DOHH2 (cell line): Measurements from ENCODE around the gene MAP3K1.

Experiments used
- H3F3A ChIP-seq: fragments of 200-600 bp; sonication (generic), shearing (Covaris generic); 2 replicates; pipeline ENCODE4 v1.6.0; 2016; ENCODE audit warnings: antibody characterized with exemption, mild to moderate bottlenecking; ENCODE audit not compliant: control insufficient read depth, insufficient read depth
- H3K27ac ChIP-seq: fragments of 200-600 bp; sonication (generic); 2 replicates; pipeline ENCODE4 v1.5.1; 2014; ENCODE audit warnings: low read depth, mild to moderate bottlenecking, low read length, moderate library complexity
- H3K27me3 ChIP-seq: fragments of 200-600 bp; sonication (generic); 2 replicates; pipeline ENCODE4 v1.6.1; 2014; ENCODE audit warnings: mild to moderate bottlenecking, low read length, mixed read lengths; ENCODE audit not compliant: control insufficient read depth
- H3K36me3 ChIP-seq: fragments of 200-600 bp; sonication (generic); 2 replicates; pipeline ENCODE4 v1.6.1; 2014; ENCODE audit warnings: mild to moderate bottlenecking, low read length, moderate library complexity, mixed read lengths; ENCODE audit not compliant: control insufficient read depth
- H3K4me1 ChIP-seq: fragments of 200-600 bp; sonication (generic); 2 replicates; pipeline ENCODE4 v1.6.1; 2014; ENCODE audit warnings: mild to moderate bottlenecking, low read length, mixed read lengths; ENCODE audit not compliant: control insufficient read depth
- H3K4me2 ChIP-seq: fragments of 200-600 bp; sonication (generic); 2 replicates; pipeline ENCODE4 v1.6.0; 2014; ENCODE audit warnings: mild to moderate bottlenecking, low read length, moderate library complexity
- H3K4me3 ChIP-seq: fragments of 200-600 bp; sonication (generic); 2 replicates; pipeline ENCODE4 v1.5.1; 2014; ENCODE audit warnings: mild to moderate bottlenecking, low read length, mixed read lengths
- H3K79me2 ChIP-seq: fragments of 200-600 bp; sonication (generic); 2 replicates; pipeline ENCODE4 v1.6.1; 2014; ENCODE audit warnings: mild to moderate bottlenecking, low read length, mixed read lengths; ENCODE audit not compliant: control insufficient read depth
- H3K9me2 ChIP-seq: fragments of 200-600 bp; sonication (generic); replicated peaks from 2 replicates; pipeline ENCODE4 v1.6.1; 2014; ENCODE audit warnings: mild to moderate bottlenecking, low read length, mixed read lengths; ENCODE audit not compliant: control insufficient read depth
- H3K9me3 ChIP-seq: fragments of 200-600 bp; sonication (generic); 2 replicates; pipeline ENCODE4 v1.6.1; 2014; ENCODE audit warnings: antibody characterized with exemption, low read length, mixed read lengths; ENCODE audit not compliant: control insufficient read depth, insufficient read depth
- H4K20me1 ChIP-seq: fragments of 200-600 bp; sonication (generic); 2 replicates; pipeline ENCODE4 v1.6.0; 2014; ENCODE audit warnings: low read depth, mild to moderate bottlenecking, antibody characterized with exemption, low read length, moderate library complexity; ENCODE audit not compliant: control insufficient read depth, insufficient read depth
- EZH2phosphoT487 ChIP-seq: fragments of 200-600 bp; sonication (generic); IDR thresholded peaks from 2 replicates; pipeline ENCODE4 v1.6.1; 2017; ENCODE audit warnings: borderline replicate concordance, mild to moderate bottlenecking, antibody characterized with exemption, low read length, moderate library complexity, mixed read lengths
- TF ChIP-seq, protein P1 (sequence below): fragments of 200-600 bp; sonication (generic); IDR thresholded peaks from one replicate; pipeline ENCODE4 v1.5.1; 2014; ENCODE audit warnings: antibody characterized with exemption, mild to moderate bottlenecking, low read depth, low read length; ENCODE audit not compliant: poor library complexity, severe bottlenecking

The MAP3K1 gene

DNA sequence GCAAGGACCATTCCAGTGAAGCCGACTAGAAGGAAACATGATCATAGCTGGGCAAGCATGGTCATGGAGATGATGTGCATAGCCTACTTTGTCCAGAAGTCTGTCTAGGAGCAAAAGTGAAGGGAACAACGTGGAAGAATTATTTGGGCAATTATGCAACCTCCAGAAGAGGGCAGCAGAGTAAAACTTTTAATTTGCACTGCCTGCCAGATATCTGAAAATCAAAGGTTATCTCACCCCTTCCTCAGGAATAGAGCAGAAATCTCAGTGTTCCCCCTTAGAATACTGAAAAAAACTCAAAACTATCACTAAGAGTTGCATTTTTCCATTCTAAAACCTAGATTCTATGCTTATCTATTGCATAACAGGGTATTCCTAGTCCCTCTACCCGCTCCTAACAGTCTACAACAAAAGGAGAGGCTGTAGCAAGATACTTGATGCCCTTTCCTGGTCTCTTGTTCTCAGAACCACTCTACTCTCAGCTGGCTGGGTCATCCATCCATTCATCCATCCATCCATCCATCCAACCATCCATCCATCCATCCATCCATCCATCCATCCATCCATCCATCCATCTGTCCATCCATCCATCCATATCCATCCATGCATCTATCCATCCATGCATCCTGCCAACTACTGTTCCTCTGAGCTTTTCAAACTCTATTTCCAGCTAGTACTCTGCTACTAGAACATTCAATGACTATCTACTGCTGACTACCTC lies 85.7 kb downstream of the MAP3K1 start:
- H3K79me2 ChIP-seq, result no peaks in the 10 kb centered on the region

DNA sequence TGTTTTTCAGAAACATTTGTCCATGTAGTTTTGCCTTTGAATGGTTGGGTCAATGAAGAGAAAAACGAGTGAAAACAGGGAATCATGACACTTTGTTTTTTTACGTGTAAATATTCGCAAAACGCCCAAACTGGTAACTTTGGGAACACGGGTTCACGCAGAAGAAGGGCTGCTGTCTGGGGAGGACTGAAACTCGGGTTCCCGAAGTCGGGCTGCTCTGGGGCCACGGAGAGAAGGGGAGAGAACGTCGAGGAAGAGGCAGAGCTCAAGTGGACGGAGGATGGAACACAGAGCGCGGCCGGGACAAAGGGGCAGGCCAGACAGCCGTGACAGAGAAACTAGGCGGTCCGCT lies 93.6 kb downstream of the MAP3K1 start:
- peaks cover 11% of the 10 kb centered on the region for H3K79me2 ChIP-seq
- no peaks in the 10 kb centered on the region for H4K20me1 ChIP-seq
- peaks cover 28% of the 10 kb centered on the region for H3K4me1 ChIP-seq
- H3K9me3 ChIP-seq, result no peaks in the 10 kb centered on the region
- no peak for TF ChIP-seq EZH2phosphoT487
- TF ChIP-seq, protein P1, sequence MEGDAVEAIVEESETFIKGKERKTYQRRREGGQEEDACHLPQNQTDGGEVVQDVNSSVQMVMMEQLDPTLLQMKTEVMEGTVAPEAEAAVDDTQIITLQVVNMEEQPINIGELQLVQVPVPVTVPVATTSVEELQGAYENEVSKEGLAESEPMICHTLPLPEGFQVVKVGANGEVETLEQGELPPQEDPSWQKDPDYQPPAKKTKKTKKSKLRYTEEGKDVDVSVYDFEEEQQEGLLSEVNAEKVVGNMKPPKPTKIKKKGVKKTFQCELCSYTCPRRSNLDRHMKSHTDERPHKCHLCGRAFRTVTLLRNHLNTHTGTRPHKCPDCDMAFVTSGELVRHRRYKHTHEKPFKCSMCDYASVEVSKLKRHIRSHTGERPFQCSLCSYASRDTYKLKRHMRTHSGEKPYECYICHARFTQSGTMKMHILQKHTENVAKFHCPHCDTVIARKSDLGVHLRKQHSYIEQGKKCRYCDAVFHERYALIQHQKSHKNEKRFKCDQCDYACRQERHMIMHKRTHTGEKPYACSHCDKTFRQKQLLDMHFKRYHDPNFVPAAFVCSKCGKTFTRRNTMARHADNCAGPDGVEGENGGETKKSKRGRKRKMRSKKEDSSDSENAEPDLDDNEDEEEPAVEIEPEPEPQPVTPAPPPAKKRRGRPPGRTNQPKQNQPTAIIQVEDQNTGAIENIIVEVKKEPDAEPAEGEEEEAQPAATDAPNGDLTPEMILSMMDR, result no peak
- no peaks in the 10 kb centered on the region; the same call in 1 of the 2 replicates for H3K36me3 ChIP-seq
- peak overlapping the region; percentile 89 for H3K4me2 ChIP-seq
- peak overlapping the region; percentile 89 for H3K4me3 ChIP-seq
- peaks cover 6% of the 10 kb centered on the region for H3F3A ChIP-seq
- H3K9me2 ChIP-seq, result no peaks in the 10 kb centered on the region
- peak overlapping the region; percentile 71 for H3K27ac ChIP-seq
- H3K27me3 ChIP-seq, result no peaks in the 10 kb centered on the region; the same call in 1 of the 2 replicates

More for the DNA sequence above, 85.7 kb downstream of the MAP3K1 start:
- Histone ChIP-seq H3F3A (no peaks in the 10 kb centered on the region; the same call in none of the 2 replicates), H3K9me3 (no peaks in the 10 kb centered on the region), H3K4me3 (no peak overlapping the region), H3K4me1 (no peaks in the 10 kb centered on the region), H3K36me3 (no peaks in the 10 kb centered on the region), H3K9me2 (no peaks in the 10 kb centered on the region), H3K27ac (no peak overlapping the region), H4K20me1 (no peaks in the 10 kb centered on the region), H3K4me2 (no peak overlapping the region), H3K27me3 (no peaks in the 10 kb centered on the region)
- no peak for TF ChIP-seq EZH2phosphoT487
- TF ChIP-seq, protein P1, result peak; percentile 78

- Histone ChIP-seq H3K4me1 (peaks cover 28% of the 10 kb centered on the region), H3K9me2 (no peaks in the 10 kb centered on the region), H3K4me2 (peak within 1 kb of the TSS; percentile 89), H3K27ac (peak within 1 kb of the TSS; percentile 74), H3F3A (peaks cover 6% of the 10 kb centered on the region), H3K27me3 (no peaks in the 10 kb centered on the region; the same call in 1 of the 2 replicates), H3K36me3 (no peaks in the 10 kb centered on the region; the same call in 1 of the 2 replicates), H4K20me1 (no peaks in the 10 kb centered on the region), H3K79me2 (peaks cover 11% of the 10 kb centered on the region), H3K4me3 (peak within 1 kb of the TSS; percentile 89), H3K9me3 (no peaks in the 10 kb centered on the region)
- TF ChIP-seq EZH2phosphoT487, result no peak
- TF ChIP-seq, protein P1, result no peak
Measured at GRCh38 chr5:56909294-56910209, 94.2 kb downstream of the MAP3K1 start, which contains the start of gene SETD9. SETD9 (plus strand) TSS chr5:56909596; CDS start chr5:56909646, 50 bp downstream.
